ENCODE measurements around the gene SERPINA12.
"Not testable (repeated sequence)": the region's sequence is repeated elsewhere in the genome, so short reads cannot be mapped to it uniquely, and the experiment has no call there.

SERPINA12 gene

GRCh38 chr14:94535506-94535905, 26.2 kb upstream of the SERPINA12 start:
- no peak for DNase-seq

- no peak for DNase-seq
These were observed 23.2 kb upstream of the SERPINA12 start for GRCh38 chr14:94532447-94532846.

GRCh38 chr14:94531187-94531586, 21.9 kb upstream of the SERPINA12 start:
- DNase-seq, result no peak

GRCh38 chr14:94524093-94524492, 14.8 kb upstream of the SERPINA12 start:
- DNase-seq, result no peak

- DNase-seq, result no peak
These were observed 14.0 kb upstream of the SERPINA12 start for GRCh38 chr14:94523265-94523664.

GRCh38 chr14:94522115-94522724, 13.0 kb upstream of the SERPINA12 start:
- DNase-seq, result no peak

- DNase-seq, result no peak
These were observed 12.3 kb upstream of the SERPINA12 start for GRCh38 chr14:94521375-94522114.

- DNase-seq, result no peak
These were observed 8.5 kb upstream of the SERPINA12 start for GRCh38 chr14:94517641-94518257.

GRCh38 chr14:94517248-94517640, 8.0 kb upstream of the SERPINA12 start:
- DNase-seq, result no peak

GRCh38 chr14:94515856-94516255, 6.6 kb upstream of the SERPINA12 start:
- no peak for DNase-seq

GRCh38 chr14:94515426-94515825, 6.2 kb upstream of the SERPINA12 start:
- DNase-seq, result no peak

- DNase-seq, result no peak
These were observed 5.1 kb upstream of the SERPINA12 start for GRCh38 chr14:94514351-94514750.

- not testable (repeated sequence) for DNase-seq
These were observed 1.2 kb upstream of the SERPINA12 start for GRCh38 chr14:94510481-94510880.

- DNase-seq, result no peak
These were observed 3.6 kb downstream of the SERPINA12 start for GRCh38 chr14:94505641-94506040.

GRCh38 chr14:94505206-94505605, 4.1 kb downstream of the SERPINA12 start:
- DNase-seq, result no peak

GRCh38 chr14:94501588-94502516, 7.4 kb downstream of the SERPINA12 start:
- DNase-seq, result no peak

- DNase-seq, result no peak
These were observed 9.0 kb downstream of the SERPINA12 start for GRCh38 chr14:94500264-94500663.

- DNase-seq, result no peak
These were observed 9.6 kb downstream of the SERPINA12 start for GRCh38 chr14:94499673-94500072.

- DNase-seq, result no peak
These were observed 11.1 kb downstream of the SERPINA12 start for GRCh38 chr14:94498215-94498614.

GRCh38 chr14:94494085-94494484, 15.2 kb downstream of the SERPINA12 start:
- no peak for DNase-seq

- DNase-seq, result no peak
These were observed 17.8 kb downstream of the SERPINA12 start for GRCh38 chr14:94491511-94491910.

GRCh38 chr14:94489336-94489735, 19.9 kb downstream of the SERPINA12 start:
- DNase-seq, result no peak

- DNase-seq, result no peak
These were observed 22.4 kb downstream of the SERPINA12 start for GRCh38 chr14:94486883-94487282.
